ENCODE results near the gene PITHD1.
"Not testable (repeated sequence)": the region's sequence is repeated elsewhere in the genome, so short reads cannot be mapped to it uniquely, and the experiment has no call there.

PITHD1 gene

GRCh38 chr1:23827717-23828116 lies 49.5 kb downstream of the PITHD1 start:
- DNase-seq: no peak

- DNase-seq: not testable (repeated sequence)
Observed at GRCh38 chr1:23834156-23834555, 55.9 kb downstream of the PITHD1 start.

DNA sequence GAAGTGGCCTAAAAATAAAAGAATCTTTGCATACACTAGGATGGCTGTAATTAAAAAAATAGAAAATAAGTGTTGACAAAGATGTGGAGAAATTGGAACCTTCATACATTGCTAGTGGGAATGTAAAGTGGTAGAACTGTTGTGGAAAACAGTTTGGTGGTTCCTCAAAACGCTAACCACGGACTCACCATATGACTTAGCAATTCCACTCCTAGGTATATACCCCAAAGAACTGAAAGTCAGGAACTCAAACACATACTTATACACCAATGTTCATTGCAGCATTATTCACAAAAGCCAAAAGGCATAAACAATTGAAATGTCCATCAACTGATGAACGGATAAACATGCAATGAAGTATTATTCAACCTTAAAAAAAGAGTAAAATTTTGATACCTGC lies 57.8 kb downstream of the PITHD1 start:
- DNase-seq: no peak

Measured in NCI-H187 (cell line).